Stimulated activated CD8-positive, alpha-beta memory T cell treated with anti-CD3 and anti-CD28 coated beads, Interleukin-4, amount 100 ng/mL, for 1 hour (primary cell): Measurements from ENCODE around the gene ZMYM5.
A peak's percentile ranks its signal among the peaks of the same experiment; 100 is the strongest.
"Not testable (repeated sequence)": the region's sequence is repeated elsewhere in the genome, so short reads cannot be mapped to it uniquely, and the experiment has no call there.

ENCODE experiments used
- DNase-seq, 2 donors: peaks; one replicate each; pipeline ENCODE4 v3.0.0-alpha.2; 2020; ENCODE audit warnings: low read depth in 2 of 2, low spot score in 1 of 2

Gene ZMYM5

GRCh38 chr13:19822673-19823072, 40.8 kb downstream of the ZMYM5 start:
- no peak for DNase-seq

GRCh38 chr13:19818223-19818842, 45.1 kb downstream of the ZMYM5 start:
- no peak for DNase-seq

- DNase-seq, result no peak
These were observed 45.8 kb downstream of the ZMYM5 start for GRCh38 chr13:19817510-19818158.

GRCh38 chr13:19817106-19817505, 46.3 kb downstream of the ZMYM5 start:
- peak in 1 of 2 donors; percentile 2 for DNase-seq

GRCh38 chr13:19815842-19816241, 47.6 kb downstream of the ZMYM5 start:
- not testable (repeated sequence) for DNase-seq

- no peak for DNase-seq
These were observed 52.2 kb downstream of the ZMYM5 start for GRCh38 chr13:19810996-19811881.

GRCh38 chr13:19810151-19810550, 53.3 kb downstream of the ZMYM5 start:
- no peak for DNase-seq

GRCh38 chr13:19805765-19806164, 57.7 kb downstream of the ZMYM5 start:
- no peak for DNase-seq

- no peak for DNase-seq
These were observed 67.5 kb downstream of the ZMYM5 start for GRCh38 chr13:19795956-19796355.

- no peak for DNase-seq
These were observed 68.8 kb downstream of the ZMYM5 start for GRCh38 chr13:19794631-19795030.

- DNase-seq, result no peak
These were observed 71.4 kb downstream of the ZMYM5 start for GRCh38 chr13:19791953-19792537.

GRCh38 chr13:19782727-19783682, 80.4 kb downstream of the ZMYM5 start, which contains the start of gene PSPC1:
TSS of gene PSPC1 (minus strand) at chr13:19782945. CDS start at chr13:19782757, 188 bp downstream.
- peak; percentile 87 to 92 for DNase-seq

GRCh38 chr13:19782049-19782726, 81.3 kb downstream of the ZMYM5 start:
- DNase-seq, result peak; percentile 10 to 29

GRCh38 chr13:19781526-19781925, 81.9 kb downstream of the ZMYM5 start:
- DNase-seq, result no peak

- not testable (repeated sequence) for DNase-seq
These were observed 82.6 kb downstream of the ZMYM5 start for GRCh38 chr13:19780753-19781418.
